ENCODE data around the gene HAS3. TPM values are rescaled to one million over a fixed set of nuclear protein-coding genes. Genes with fewer than 3 reads are reported as not detected.
A peak's percentile ranks its signal among the peaks of the same experiment; 100 is the strongest.

Gene HAS3
- total RNA-seq, 1 experiment from 2014 or later: 100 TPM

DNA sequence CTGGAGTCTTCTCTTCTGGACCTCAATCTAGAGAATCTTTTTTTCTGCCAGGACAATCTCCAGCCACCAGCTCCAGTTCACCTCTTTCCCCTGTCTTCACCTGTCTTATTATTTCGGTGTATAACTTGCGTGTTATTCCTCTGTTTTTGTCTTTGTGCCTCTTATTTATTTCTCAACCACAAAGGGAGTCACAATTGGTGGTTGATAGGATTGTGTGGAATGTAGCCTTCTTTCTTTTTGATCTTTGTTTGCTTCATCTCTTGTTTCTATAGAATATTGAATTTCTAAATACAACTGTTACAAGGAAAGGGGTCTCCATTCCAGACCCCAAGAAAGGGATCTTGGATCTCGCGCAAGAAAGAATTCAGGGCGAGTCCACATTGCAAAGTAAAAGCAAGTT is 35.9 kb upstream of the HAS3 start:
- Mint-ChIP-seq H3K4me1 (peaks cover 40 to 50% of the 10 kb centered on the region in 2 experiments), H3K36me3 (ENCODE audit: insufficient read depth in 1 of 3, low read depth in 3 of 3) (0 out of 7 replicates have a peak, but pooled peaks cover 0 to 2% (median 0%) of the 10 kb centered on the region in 3 experiments), H3K4me3 (no peak overlapping the region), H3K27ac (peak overlapping the region in 1 of 3 experiments; percentile 36; a peak in 1 of 7 replicates), H3K9me3 (no peaks in the 10 kb centered on the region), H3K27me3 (ENCODE audit: low read depth) (peaks cover 2% of the 10 kb centered on the region)
- Histone ChIP-seq H2BK5ac (ENCODE audit: insufficient read length, low read length) (no peak overlapping the region), H2BK120ac (ENCODE audit: low read depth, low read length, poor library complexity, severe bottlenecking) (no peak overlapping the region), H3K14ac (ENCODE audit: insufficient read depth, low read length) (no peak overlapping the region), H3K56ac (ENCODE audit: insufficient read length, low read depth, low read length) (no peak overlapping the region), H2BK12ac (ENCODE audit: insufficient read length, low read depth, low read length) (no peak overlapping the region), H2AFZ (ENCODE audit: low read length) (no peak overlapping the region), H3K23ac (ENCODE audit: insufficient read length, low read depth, low read length) (no peak overlapping the region), H3K4me2 (ENCODE audit: insufficient read depth, insufficient read length, low read length) (no peak overlapping the region), H2AK5ac (ENCODE audit: insufficient read length, low read length) (no peak overlapping the region), H4K20me1 (ENCODE audit: control insufficient read depth, insufficient read depth, insufficient read length) (no peaks in the 10 kb centered on the region), H3K27me3 (ENCODE audit: insufficient read depth, low read length) (no peaks in the 10 kb centered on the region), H3K9me3 (ENCODE audit: control insufficient read depth, low read depth, low read length) (no peaks in the 10 kb centered on the region), H3K9ac (ENCODE audit: extremely low read depth, insufficient read length, low read length) (no peak overlapping the region), H3K79me2 (ENCODE audit: insufficient read depth, low read length) (no peaks in the 10 kb centered on the region), H2BK20ac (ENCODE audit: low read depth, low read length, poor library complexity, severe bottlenecking) (no peak overlapping the region), H3K4ac (ENCODE audit: low read depth, low read length) (no peak overlapping the region), H2BK15ac (ENCODE audit: low read depth, low read length) (no peak overlapping the region), H3T11ph (ENCODE audit: low read length) (no peak overlapping the region), H4K5ac (ENCODE audit: insufficient read length, low read depth, low read length) (no peak overlapping the region), H3K79me1 (ENCODE audit: insufficient read depth, low read depth, low read length, poor library complexity, severe bottlenecking) (no peaks in the 10 kb centered on the region), H3K18ac (ENCODE audit: insufficient read length, low read depth, low read length) (no peak overlapping the region), H3K27ac (ENCODE audit: insufficient read length, low read depth, low read length) (no peak overlapping the region), H3K4me1 (ENCODE audit: insufficient read depth, low read length) (peaks cover 21% of the 10 kb centered on the region; the same call in 1 of the 2 replicates), H4K8ac (replicated peaks; ENCODE audit: insufficient read length, low read depth, low read length) (no peak overlapping the region), H4K91ac (ENCODE audit: insufficient read length, low read depth, low read length) (no peak overlapping the region), H3K23me2 (ENCODE audit: insufficient read length, low read depth, low read length, poor library complexity, severe bottlenecking) (no peaks in the 10 kb centered on the region)
- DNase-seq: no peak
- no CpG with 5 or more reads among the region's 5 CpGs for WGBS (ENCODE audit: extremely low coverage, insufficient read length, low lambda C conversion rate)
- TF ChIP-seq, protein P1, sequence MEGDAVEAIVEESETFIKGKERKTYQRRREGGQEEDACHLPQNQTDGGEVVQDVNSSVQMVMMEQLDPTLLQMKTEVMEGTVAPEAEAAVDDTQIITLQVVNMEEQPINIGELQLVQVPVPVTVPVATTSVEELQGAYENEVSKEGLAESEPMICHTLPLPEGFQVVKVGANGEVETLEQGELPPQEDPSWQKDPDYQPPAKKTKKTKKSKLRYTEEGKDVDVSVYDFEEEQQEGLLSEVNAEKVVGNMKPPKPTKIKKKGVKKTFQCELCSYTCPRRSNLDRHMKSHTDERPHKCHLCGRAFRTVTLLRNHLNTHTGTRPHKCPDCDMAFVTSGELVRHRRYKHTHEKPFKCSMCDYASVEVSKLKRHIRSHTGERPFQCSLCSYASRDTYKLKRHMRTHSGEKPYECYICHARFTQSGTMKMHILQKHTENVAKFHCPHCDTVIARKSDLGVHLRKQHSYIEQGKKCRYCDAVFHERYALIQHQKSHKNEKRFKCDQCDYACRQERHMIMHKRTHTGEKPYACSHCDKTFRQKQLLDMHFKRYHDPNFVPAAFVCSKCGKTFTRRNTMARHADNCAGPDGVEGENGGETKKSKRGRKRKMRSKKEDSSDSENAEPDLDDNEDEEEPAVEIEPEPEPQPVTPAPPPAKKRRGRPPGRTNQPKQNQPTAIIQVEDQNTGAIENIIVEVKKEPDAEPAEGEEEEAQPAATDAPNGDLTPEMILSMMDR (conservative IDR thresholded peaks at IDR 0.05): no peak

All from H9 (cell line).